ENCODE data around the gene PRDX3.

GRCh38 chr10:119120413-119120867 is 58.2 kb downstream of the PRDX3 start:
- TF ChIP-seq EP300 (IDR thresholded peaks at IDR 0.05; ENCODE audit: borderline replicate concordance) (no peak), FOXM1 (IDR thresholded peaks at IDR 0.05; ENCODE audit: borderline replicate concordance, low read depth) (no peak)
- TF ChIP-seq, protein P1, sequence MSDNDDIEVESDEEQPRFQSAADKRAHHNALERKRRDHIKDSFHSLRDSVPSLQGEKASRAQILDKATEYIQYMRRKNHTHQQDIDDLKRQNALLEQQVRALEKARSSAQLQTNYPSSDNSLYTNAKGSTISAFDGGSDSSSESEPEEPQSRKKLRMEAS (IDR thresholded peaks at IDR 0.05) = no peak

All from Ishikawa (cell line).